ENCODE data around the gene MYO16.

MYO16 gene

DNA sequence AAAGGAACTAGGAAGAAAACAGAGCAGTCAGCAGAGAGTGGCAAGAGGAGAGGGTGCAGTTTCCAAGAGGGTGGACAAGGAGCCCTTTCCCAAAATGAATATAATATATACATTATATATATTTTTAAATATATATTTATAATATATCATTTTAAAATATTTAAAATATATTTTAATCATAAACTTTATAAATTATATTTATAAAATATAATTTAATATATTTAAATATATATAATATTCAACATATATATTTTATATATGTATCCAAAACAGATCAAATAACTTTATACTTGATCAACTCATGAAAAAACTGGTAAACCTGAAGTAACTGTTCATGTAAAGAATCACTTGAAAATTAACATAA, 328.6 kb downstream of the MYO16 start:
- no peak overlapping the region for H3K4me3 ChIP-seq (ENCODE audit: low read length)
- H3K36me3 ChIP-seq (ENCODE audit: control insufficient read depth, insufficient read depth, low read length): no peaks in the 10 kb centered on the region
- H3K9ac ChIP-seq (ENCODE audit: low read length): no peak overlapping the region
- no peaks in the 10 kb centered on the region for H3K4me1 ChIP-seq (ENCODE audit: control insufficient read depth, insufficient read depth, low read length)
- H3K27me3 ChIP-seq (ENCODE audit: control insufficient read depth, insufficient read depth, low read length): no peaks in the 10 kb centered on the region
- H3K9me3 ChIP-seq (ENCODE audit: control insufficient read depth, low read length): no peaks in the 10 kb centered on the region

DNA sequence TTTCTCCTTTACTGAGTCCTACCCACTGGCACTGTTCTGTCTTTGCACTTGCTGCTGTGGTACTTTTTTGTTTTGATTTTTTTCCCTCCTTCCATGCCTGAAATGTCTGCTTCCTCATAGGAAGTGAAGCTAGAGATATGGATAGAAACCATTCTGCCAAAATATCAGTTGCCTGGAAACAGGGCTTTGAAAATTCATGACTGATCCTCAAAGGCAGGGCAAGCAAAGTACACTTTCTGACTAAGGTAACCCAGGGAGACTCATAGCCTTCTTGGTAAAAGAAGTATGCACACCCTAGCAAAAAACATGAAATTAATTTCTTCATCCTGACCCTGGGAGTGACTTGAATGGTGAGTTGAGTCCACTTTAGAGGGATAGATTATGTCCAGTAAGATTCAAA, 329.8 kb downstream of the MYO16 start:
- Histone ChIP-seq H3K36me3 (ENCODE audit: control insufficient read depth, insufficient read depth, low read length) (no peaks in the 10 kb centered on the region), H3K27me3 (ENCODE audit: control insufficient read depth, insufficient read depth, low read length) (no peaks in the 10 kb centered on the region), H3K4me1 (ENCODE audit: control insufficient read depth, insufficient read depth, low read length) (no peaks in the 10 kb centered on the region), H3K9me3 (ENCODE audit: control insufficient read depth, low read length) (no peaks in the 10 kb centered on the region), H3K9ac (ENCODE audit: low read length) (no peak overlapping the region), H3K4me3 (ENCODE audit: low read length) (no peak overlapping the region)

DNA sequence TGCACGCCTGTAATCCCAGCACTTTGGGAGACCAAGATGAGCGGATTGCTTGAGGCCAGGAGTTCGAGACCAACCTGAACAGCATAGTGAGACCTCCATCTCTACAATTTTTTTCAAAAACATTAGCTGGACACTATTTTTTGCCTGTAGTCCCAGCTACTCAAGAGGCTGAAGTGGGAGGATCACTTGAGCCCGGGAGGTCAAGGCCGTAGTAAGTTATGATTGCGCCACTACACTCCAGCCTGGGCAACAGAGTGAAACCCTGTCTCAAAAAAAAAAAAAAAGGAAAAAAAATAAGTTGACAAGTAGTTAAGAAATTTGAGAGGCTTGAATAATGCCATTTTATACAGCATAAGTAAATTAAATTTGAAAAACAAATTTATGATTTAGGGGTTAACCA, 330.6 kb downstream of the MYO16 start:
- Histone ChIP-seq H3K9me3 (ENCODE audit: control insufficient read depth, low read length) (no peaks in the 10 kb centered on the region), H3K4me1 (ENCODE audit: control insufficient read depth, insufficient read depth, low read length) (no peaks in the 10 kb centered on the region), H3K4me3 (ENCODE audit: low read length) (no peak overlapping the region), H3K36me3 (ENCODE audit: control insufficient read depth, insufficient read depth, low read length) (no peaks in the 10 kb centered on the region), H3K9ac (ENCODE audit: low read length) (no peak overlapping the region), H3K27me3 (ENCODE audit: control insufficient read depth, insufficient read depth, low read length) (no peaks in the 10 kb centered on the region)

DNA sequence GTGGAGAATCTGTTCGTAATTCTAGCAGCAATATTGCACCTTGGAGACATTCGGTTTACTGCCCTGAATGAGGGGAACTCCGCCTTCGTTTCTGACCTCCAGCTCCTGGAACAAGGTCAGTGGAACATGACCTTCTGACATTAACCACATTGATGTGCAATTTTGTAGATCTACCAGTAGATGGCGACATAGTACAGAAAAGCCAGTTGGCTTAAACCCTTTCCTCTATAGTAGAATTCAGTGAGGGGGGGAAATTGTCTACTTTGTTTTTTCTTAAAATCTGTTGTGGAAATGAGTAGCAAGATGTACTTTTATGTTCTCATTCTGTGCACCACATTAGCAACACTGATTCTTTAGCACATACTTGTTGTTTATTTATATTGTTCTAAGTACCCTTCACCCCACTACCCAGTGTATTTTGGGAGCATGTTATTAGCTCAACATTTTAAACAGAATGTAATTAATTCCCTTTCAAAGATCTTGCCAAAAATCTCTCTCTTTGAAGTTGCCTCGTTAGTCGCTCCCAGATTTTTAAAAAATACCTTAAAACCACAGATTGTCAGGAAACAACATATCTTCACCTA, 332.2 kb downstream of the MYO16 start:
- Histone ChIP-seq H3K4me1 (ENCODE audit: control insufficient read depth, insufficient read depth, low read length) (no peaks in the 10 kb centered on the region), H3K27me3 (ENCODE audit: control insufficient read depth, insufficient read depth, low read length) (no peaks in the 10 kb centered on the region), H3K9me3 (ENCODE audit: control insufficient read depth, low read length) (no peaks in the 10 kb centered on the region), H3K36me3 (ENCODE audit: control insufficient read depth, insufficient read depth, low read length) (no peaks in the 10 kb centered on the region), H3K4me3 (ENCODE audit: low read length) (no peak overlapping the region), H3K9ac (ENCODE audit: low read length) (no peak overlapping the region)

DNA sequence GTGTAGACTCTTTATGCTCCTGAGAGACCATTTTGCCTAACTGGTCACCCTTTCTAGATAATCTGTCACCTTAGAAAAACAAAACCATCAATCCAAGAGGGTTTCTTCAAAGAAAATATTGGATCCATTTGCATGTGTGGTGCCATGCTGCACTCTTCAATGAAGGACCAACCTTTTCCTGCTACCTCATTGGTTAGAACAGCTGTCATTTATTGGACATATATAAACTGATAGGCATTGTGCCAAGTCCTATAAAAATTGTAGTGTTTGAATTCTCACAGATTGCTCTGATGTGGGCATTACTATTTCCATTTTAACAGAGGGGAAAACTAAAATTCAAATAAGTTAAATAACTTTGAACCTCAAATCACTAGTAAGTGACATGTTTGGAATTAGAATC, 333.2 kb downstream of the MYO16 start:
- Histone ChIP-seq H3K4me1 (ENCODE audit: control insufficient read depth, insufficient read depth, low read length) (no peaks in the 10 kb centered on the region), H3K9ac (ENCODE audit: low read length) (no peak overlapping the region), H3K9me3 (ENCODE audit: control insufficient read depth, low read length) (no peaks in the 10 kb centered on the region), H3K4me3 (ENCODE audit: low read length) (no peak overlapping the region), H3K36me3 (ENCODE audit: control insufficient read depth, insufficient read depth, low read length) (no peaks in the 10 kb centered on the region), H3K27me3 (ENCODE audit: control insufficient read depth, insufficient read depth, low read length) (no peaks in the 10 kb centered on the region)

DNA sequence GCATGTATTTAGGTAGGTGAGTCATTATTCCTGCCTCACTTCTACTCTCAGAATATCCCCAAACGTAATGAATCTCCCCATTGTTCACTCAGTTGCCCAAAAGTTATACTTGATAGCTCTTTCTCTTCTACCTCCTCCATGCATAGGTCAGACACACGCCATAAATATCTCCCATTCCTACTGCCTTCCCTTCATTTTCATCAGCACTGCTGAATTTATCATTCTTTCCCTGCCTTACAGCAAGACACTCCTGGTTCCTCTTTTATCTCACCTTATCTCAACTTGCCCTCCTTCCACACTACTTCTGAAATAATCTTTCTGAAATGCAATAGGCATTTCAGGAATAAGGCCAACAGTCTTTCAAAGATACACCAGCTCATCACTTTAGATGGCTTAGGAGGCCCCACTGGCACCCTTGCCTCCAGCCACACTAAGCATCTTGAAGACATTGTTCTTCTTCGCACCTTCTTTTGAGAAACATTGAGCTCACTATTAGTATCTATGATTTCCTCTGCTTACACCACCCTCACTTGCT, 333.9 kb downstream of the MYO16 start:
- H3K9me3 ChIP-seq (ENCODE audit: control insufficient read depth, low read length): no peaks in the 10 kb centered on the region
- no peaks in the 10 kb centered on the region for H3K4me1 ChIP-seq (ENCODE audit: control insufficient read depth, insufficient read depth, low read length)
- no peaks in the 10 kb centered on the region for H3K36me3 ChIP-seq (ENCODE audit: control insufficient read depth, insufficient read depth, low read length)
- H3K9ac ChIP-seq (ENCODE audit: low read length): no peak overlapping the region
- no peaks in the 10 kb centered on the region for H3K27me3 ChIP-seq (ENCODE audit: control insufficient read depth, insufficient read depth, low read length)
- H3K4me3 ChIP-seq (ENCODE audit: low read length): no peak overlapping the region

DNA sequence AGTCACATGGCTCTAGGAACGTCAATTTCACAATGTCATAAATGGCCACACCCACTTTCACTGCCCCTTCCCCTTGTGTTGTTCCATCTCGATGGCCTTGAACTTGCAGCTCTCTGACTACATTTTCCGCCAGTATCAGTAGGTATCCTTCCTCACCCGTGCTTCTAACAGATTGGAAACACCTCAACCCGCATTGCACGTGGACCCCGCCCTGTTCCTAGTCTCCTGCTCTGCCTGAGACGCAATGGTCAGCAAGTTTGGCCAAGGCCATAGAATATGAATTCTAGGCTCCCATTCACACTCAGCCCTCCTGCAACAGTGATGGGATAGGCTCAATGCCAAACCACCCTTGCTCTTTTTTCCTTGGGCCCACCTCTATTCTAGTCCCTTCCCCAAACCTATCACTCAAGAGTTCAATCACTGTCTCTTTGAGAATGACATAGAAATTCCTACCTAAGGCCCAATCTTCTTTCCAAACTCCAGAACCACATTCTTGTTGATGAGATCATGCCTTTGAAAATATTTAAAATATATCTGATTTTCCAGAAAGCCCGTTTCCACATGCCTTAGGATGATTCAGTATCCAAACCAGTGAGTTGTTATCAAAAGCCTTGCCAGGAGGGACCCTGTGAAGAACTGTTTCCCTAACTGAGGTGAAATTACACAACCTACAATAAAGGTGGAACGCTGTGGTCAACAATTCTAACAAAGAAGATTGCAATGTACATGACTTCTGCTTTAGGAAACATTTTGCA, 334.6 kb downstream of the MYO16 start:
- no peaks in the 10 kb centered on the region for H3K4me1 ChIP-seq (ENCODE audit: control insufficient read depth, insufficient read depth, low read length)
- H3K27me3 ChIP-seq (ENCODE audit: control insufficient read depth, insufficient read depth, low read length): no peaks in the 10 kb centered on the region
- no peaks in the 10 kb centered on the region for H3K36me3 ChIP-seq (ENCODE audit: control insufficient read depth, insufficient read depth, low read length)
- no peak overlapping the region for H3K9ac ChIP-seq (ENCODE audit: low read length)
- H3K4me3 ChIP-seq (ENCODE audit: low read length): no peak overlapping the region
- H3K9me3 ChIP-seq (ENCODE audit: control insufficient read depth, low read length): no peaks in the 10 kb centered on the region

DNA sequence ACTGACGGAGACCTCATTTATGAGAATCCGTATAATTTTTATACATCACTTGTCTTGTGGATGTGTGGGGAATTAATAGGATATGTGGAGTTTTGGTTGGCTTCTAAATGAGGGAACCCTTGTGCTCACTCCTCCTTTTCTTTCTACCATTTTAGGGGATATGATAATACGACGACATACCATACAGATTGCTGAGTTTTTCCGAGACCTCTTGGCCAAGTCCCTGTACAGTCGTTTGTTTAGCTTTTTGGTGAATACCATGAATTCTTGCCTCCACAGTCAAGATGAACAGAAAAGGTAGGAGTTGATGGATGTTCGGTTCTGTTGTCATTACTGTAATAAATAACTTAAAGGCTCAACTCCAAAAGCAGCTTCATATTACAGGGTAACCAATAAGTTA, 335.2 kb downstream of the MYO16 start:
- no peaks in the 10 kb centered on the region for H3K4me1 ChIP-seq (ENCODE audit: control insufficient read depth, insufficient read depth, low read length)
- H3K9me3 ChIP-seq (ENCODE audit: control insufficient read depth, low read length): no peaks in the 10 kb centered on the region
- H3K27me3 ChIP-seq (ENCODE audit: control insufficient read depth, insufficient read depth, low read length): no peaks in the 10 kb centered on the region
- H3K4me3 ChIP-seq (ENCODE audit: low read length): no peak overlapping the region
- no peaks in the 10 kb centered on the region for H3K36me3 ChIP-seq (ENCODE audit: control insufficient read depth, insufficient read depth, low read length)
- H3K9ac ChIP-seq (ENCODE audit: low read length): no peak overlapping the region

DNA sequence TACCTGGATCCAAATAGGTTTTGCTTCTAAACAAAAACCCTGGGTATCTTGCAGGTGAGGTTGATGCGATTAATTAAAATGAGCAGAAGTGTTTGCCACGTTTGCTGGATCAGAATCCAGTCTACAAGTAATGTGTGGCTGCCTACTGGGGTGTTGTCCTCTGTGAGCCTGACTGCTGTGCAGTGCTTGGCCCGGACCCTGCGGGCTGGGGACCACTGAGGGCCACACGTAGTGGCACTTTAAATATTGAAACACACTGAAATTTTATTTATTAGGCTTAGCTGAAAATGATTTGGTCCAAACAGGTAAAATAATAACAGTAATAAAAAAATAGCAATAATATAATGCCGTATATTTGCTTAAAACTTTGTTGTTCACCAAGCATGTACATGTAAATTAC, 338.0 kb downstream of the MYO16 start:
- Histone ChIP-seq H3K4me3 (ENCODE audit: low read length) (no peak overlapping the region), H3K27me3 (ENCODE audit: control insufficient read depth, insufficient read depth, low read length) (no peaks in the 10 kb centered on the region), H3K9me3 (ENCODE audit: control insufficient read depth, low read length) (no peaks in the 10 kb centered on the region), H3K9ac (ENCODE audit: low read length) (no peak overlapping the region), H3K4me1 (ENCODE audit: control insufficient read depth, insufficient read depth, low read length) (no peaks in the 10 kb centered on the region), H3K36me3 (ENCODE audit: control insufficient read depth, insufficient read depth, low read length) (no peaks in the 10 kb centered on the region)

DNA sequence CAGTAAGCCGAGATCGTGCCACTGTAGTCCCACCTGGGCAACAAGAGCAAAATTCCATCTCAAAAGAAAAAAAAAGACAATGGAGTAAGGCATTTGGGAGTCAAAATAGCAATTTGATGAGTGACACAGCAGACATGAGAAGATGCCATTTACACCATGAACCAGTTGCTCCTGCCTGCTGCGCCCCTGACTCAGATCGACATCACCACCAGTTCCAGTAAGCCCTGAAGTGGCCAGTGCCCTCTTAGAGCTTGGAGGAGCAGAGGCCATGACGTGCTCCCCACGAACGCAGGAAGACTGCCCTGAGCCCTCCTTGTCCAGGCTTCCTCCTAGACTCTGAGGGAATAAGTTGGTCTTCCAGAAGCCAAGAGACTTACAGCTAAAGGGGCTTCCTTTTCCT, 339.2 kb downstream of the MYO16 start:
- Histone ChIP-seq H3K27me3 (ENCODE audit: control insufficient read depth, insufficient read depth, low read length) (no peaks in the 10 kb centered on the region), H3K4me3 (ENCODE audit: low read length) (no peak overlapping the region), H3K9me3 (ENCODE audit: control insufficient read depth, low read length) (no peaks in the 10 kb centered on the region), H3K9ac (ENCODE audit: low read length) (no peak overlapping the region), H3K36me3 (ENCODE audit: control insufficient read depth, insufficient read depth, low read length) (no peaks in the 10 kb centered on the region), H3K4me1 (ENCODE audit: control insufficient read depth, insufficient read depth, low read length) (no peaks in the 10 kb centered on the region)

DNA sequence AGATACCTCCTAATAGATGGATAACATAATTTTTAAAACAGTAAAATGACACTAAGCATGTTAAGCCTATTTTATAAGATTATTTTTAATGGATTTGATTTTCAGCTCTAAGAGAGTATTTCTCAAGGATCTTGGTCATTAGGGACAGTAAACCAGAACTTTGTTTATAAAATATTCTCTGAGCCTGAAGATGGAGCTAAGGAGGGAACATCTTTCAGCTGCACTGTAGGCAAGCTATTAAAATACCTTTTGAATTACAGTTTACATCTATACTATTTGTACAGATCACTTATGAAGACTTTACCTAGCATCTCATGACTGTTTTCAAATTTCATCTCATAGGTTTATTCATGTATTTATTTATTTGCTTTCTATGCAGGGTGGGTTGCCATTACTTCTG, 345.3 kb downstream of the MYO16 start:
- H3K27me3 ChIP-seq (ENCODE audit: control insufficient read depth, insufficient read depth, low read length): no peaks in the 10 kb centered on the region
- H3K9me3 ChIP-seq (ENCODE audit: control insufficient read depth, low read length): no peaks in the 10 kb centered on the region
- no peak overlapping the region for H3K9ac ChIP-seq (ENCODE audit: low read length)
- no peaks in the 10 kb centered on the region for H3K4me1 ChIP-seq (ENCODE audit: control insufficient read depth, insufficient read depth, low read length)
- no peak overlapping the region for H3K4me3 ChIP-seq (ENCODE audit: low read length)
- no peaks in the 10 kb centered on the region for H3K36me3 ChIP-seq (ENCODE audit: control insufficient read depth, insufficient read depth, low read length)

DNA sequence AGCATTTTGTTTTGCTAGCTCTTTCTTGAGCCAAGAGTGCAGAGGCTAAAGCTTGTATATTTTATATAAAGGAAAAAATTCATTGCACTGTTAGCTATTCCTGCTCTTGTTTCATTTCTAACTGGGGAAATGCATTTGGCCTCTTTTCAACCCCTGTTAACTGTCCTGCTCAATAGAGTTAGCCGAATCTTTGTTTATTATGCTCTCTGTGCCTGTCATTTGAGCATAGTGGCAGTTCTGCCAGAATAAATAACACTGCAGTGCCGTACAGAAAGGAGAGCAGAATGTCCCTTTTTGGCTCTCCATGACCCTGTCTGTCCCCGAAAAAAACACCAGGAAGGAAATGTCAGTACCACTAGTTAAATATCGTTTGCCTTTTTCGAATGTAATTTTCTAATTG, 350.8 kb downstream of the MYO16 start:
- Histone ChIP-seq H3K9me3 (ENCODE audit: control insufficient read depth, low read length) (no peaks in the 10 kb centered on the region), H3K4me1 (ENCODE audit: control insufficient read depth, insufficient read depth, low read length) (no peaks in the 10 kb centered on the region), H3K4me3 (ENCODE audit: low read length) (no peak overlapping the region), H3K36me3 (ENCODE audit: control insufficient read depth, insufficient read depth, low read length) (no peaks in the 10 kb centered on the region), H3K9ac (ENCODE audit: low read length) (no peak overlapping the region), H3K27me3 (ENCODE audit: control insufficient read depth, insufficient read depth, low read length) (no peaks in the 10 kb centered on the region)

Measured in mucosa of stomach (tissue), 1 donor.